A549 (cell line): ENCODE data around the gene CDK16. TPM values are rescaled to one million over a fixed set of nuclear protein-coding genes. Genes with fewer than 3 reads are reported as not detected.

Experiments
- ATAC-seq, 2 experiments: fragments of 200-7000 bp in 1 of 2; fragments of >200 bp in 1 of 2; cut with Nextera tagmentation in 1 of 2; cut with Tn5 transposase in 1 of 2; 3 replicates each; pipeline versions ENCODE4 v1.8.0 to v1.9.1; 2018 to 2020; ENCODE audit warnings: mild to moderate bottlenecking in 1 of 2, moderate library complexity in 1 of 2
- CTCF ChIA-PET: fragments of 300-600 bp; sonication (Branson Sonifier 250); formaldehyde crosslinking; extraction: SDS; loops from one replicate; lab custom pipeline; 2021; ENCODE audit warnings: antibody characterized with exemption, inconsistent platforms; lab: Yijun Ruan, JAX
- POLR2A ChIA-PET: fragments of 350-600 bp; formaldehyde crosslinking; extraction: SDS; loops from one replicate; lab custom pipeline; 2021; ENCODE audit warnings: antibody characterized with exemption, inconsistent platforms; lab: Yijun Ruan, JAX
- DNase-seq, 2 experiments: peaks; one replicate each; pipeline versions ENCODE4 v3.0.0 to v3.0.0-alpha.2; 2011 to 2016; ENCODE audit warnings: low read depth in 1 of 2, low spot score in 1 of 2
- FAIRE-seq: peaks from 2 replicates; lab custom pipeline; 2011; peaks lifted over from hg19 to GRCh38; lab: Jason Lieb, UNC
- H3K27ac ChIP-seq, 2 experiments: fragments of >200 bp; sonication (Bioruptor Twin); formaldehyde crosslinking; 3 replicates each; pipeline ENCODE4 v1.5.1; 2016 to 2017
- H3K4me1 ChIP-seq: fragments of >200 bp; sonication (Bioruptor Twin); formaldehyde crosslinking; 3 replicates; pipeline ENCODE4 v1.6.1; 2016
- H3K4me2 ChIP-seq: fragments of >200 bp; sonication (Bioruptor Twin); formaldehyde crosslinking; 3 replicates; pipeline ENCODE4 v1.6.1; 2016
- H3K4me3 ChIP-seq: fragments of >200 bp; sonication (Bioruptor Twin); formaldehyde crosslinking; 3 replicates; pipeline ENCODE4 v1.5.1; 2016
- H3K9me3 ChIP-seq: fragments of >200 bp; sonication (Bioruptor Twin); formaldehyde crosslinking; 3 replicates; pipeline ENCODE4 v1.6.1; 2016
- ATOH8 ChIP-seq: fragments of 250-450 bp; sonication (Bioruptor Pico); IDR thresholded peaks from 2 replicates; pipeline ENCODE4 v1.5.0; 2020; ENCODE audit warnings: low read depth, mild to moderate bottlenecking, moderate library complexity
- CEBPB ChIP-seq, 2 experiments: fragments of >200 bp in 1 of 2; sonication (Bioruptor Twin) in 1 of 2; formaldehyde crosslinking in 1 of 2; IDR thresholded peaks; 2 replicates each; pipeline ENCODE4 v1.6.1; 2012 to 2016
- CHD2 ChIP-seq: fragments of 150-350 bp; IDR thresholded peaks from 2 replicates; pipeline ENCODE4 v1.6.1; 2014; ENCODE audit warnings: low read length; ENCODE audit not compliant: partially characterized antibody
- FOSB ChIP-seq: fragments of 250-450 bp; sonication (Bioruptor Pico); IDR thresholded peaks from 2 replicates; pipeline ENCODE4 v1.5.0; 2020; ENCODE audit warnings: mild to moderate bottlenecking, moderate library complexity
- FOXS1 ChIP-seq: fragments of 250-450 bp; sonication (Bioruptor Pico); IDR thresholded peaks from 2 replicates; pipeline ENCODE4 v1.5.0; 2020; ENCODE audit warnings: mild to moderate bottlenecking, moderate library complexity
- GATA3 ChIP-seq: IDR thresholded peaks from 2 replicates; pipeline ENCODE4 v1.6.1; 2012; ENCODE audit warnings: borderline replicate concordance
- HES2 ChIP-seq: fragments of >200 bp; sonication (Bioruptor Twin); formaldehyde crosslinking; IDR thresholded peaks from 2 replicates; pipeline ENCODE4 v1.6.1; 2016
- HOXA7 ChIP-seq: fragments of 250-450 bp; sonication (Bioruptor Pico); IDR thresholded peaks from 2 replicates; pipeline ENCODE4 v1.5.0; 2020; ENCODE audit warnings: mild to moderate bottlenecking, moderate library complexity
- HOXB13 ChIP-seq: fragments of 250-450 bp; sonication (Bioruptor Pico); IDR thresholded peaks from 2 replicates; pipeline ENCODE4 v1.5.0; 2020; ENCODE audit warnings: low read depth, mild to moderate bottlenecking, moderate library complexity
- JUNB ChIP-seq: fragments of >200 bp; sonication (Bioruptor Twin); formaldehyde crosslinking; IDR thresholded peaks from 2 replicates; pipeline ENCODE4 v1.6.1; 2016
- MAX ChIP-seq: IDR thresholded peaks from 2 replicates; pipeline ENCODE4 v1.6.1; 2012
- MAZ ChIP-seq: fragments of 150-350 bp; IDR thresholded peaks from 2 replicates; pipeline ENCODE4 v1.6.1; 2014; ENCODE audit warnings: antibody characterized with exemption, low read depth, low read length, borderline replicate concordance
- PHF8 ChIP-seq: fragments of 200-600 bp; sonication (generic); IDR thresholded peaks from 2 replicates; pipeline ENCODE4 v1.6.1; 2016; ENCODE audit warnings: low read depth, mild to moderate bottlenecking, antibody characterized with exemption, moderate library complexity, borderline replicate concordance
- POLR2AphosphoS2 ChIP-seq: conservative IDR thresholded peaks from 2 replicates; pipeline ENCODE4 v1.6.1; 2012; ENCODE audit warnings: low read length, improper control_type of control experiment, inconsistent platforms
- RCOR1 ChIP-seq: fragments of 150-350 bp; IDR thresholded peaks from 2 replicates; pipeline ENCODE4 v1.6.1; 2014; ENCODE audit warnings: antibody characterized with exemption, low read length, low read depth
- RNF2 ChIP-seq: fragments of 200-600 bp; sonication (generic); IDR thresholded peaks from 2 replicates; pipeline ENCODE4 v1.6.1; 2016; ENCODE audit warnings: low read depth, mild to moderate bottlenecking, antibody characterized with exemption, moderate library complexity, borderline replicate concordance
- TP53 ChIP-seq: fragments of 250-450 bp; sonication (Bioruptor Pico); IDR thresholded peaks from 2 replicates; pipeline ENCODE4 v1.5.0; 2021; ENCODE audit warnings: mild to moderate bottlenecking, moderate library complexity
- ZFP36 ChIP-seq: fragments of 450-650 bp; IDR thresholded peaks from 2 replicates; pipeline ENCODE4 v1.6.1; 2014; ENCODE audit warnings: borderline replicate concordance; ENCODE audit not compliant: partially characterized antibody
- ZNF302 ChIP-seq: fragments of 250-450 bp; sonication (Bioruptor Pico); IDR thresholded peaks from 2 replicates; pipeline ENCODE4 v1.9.0; 2021; ENCODE audit warnings: inconsistent platforms, mild to moderate bottlenecking, moderate library complexity
- WGBS: methylation state at CpG from one replicate; pipeline ENCODE4 v1.1.6; 2017; ENCODE audit errors: missing lambda C conversion rate; 5-methylcytosine and 5-hydroxymethylcytosine counted together
- polyA plus RNA-seq, 4 experiments: library from polyadenylated mRNA; depleted of rRNA in 3 of 4; stranded (reverse); fragments of >200 nt; fragmentation: RNase III in 1 of 4; extraction: RNeasy Plus Mini Kit Qiagen cat#74134 plus additional on column Dnase treatment in 1 of 4; gene quantifications; 2 replicates in 3 of 4; 3 replicates in 1 of 4; pipeline ENCODE4 v1.2.3, GENCODE V29; 2011 to 2017

Gene CDK16
- polyA plus RNA-seq, 2 of the 4 experiments (the other 2 are of a cell fraction) = 105 to 111 TPM

- no peak for DNase-seq
- TF ChIP-seq FOXS1 (CRISPR knock-in tag) (no peak), HES2 (no peak), ZFP36 (no peak), ZNF302 (CRISPR knock-in tag) (no peak), RCOR1 (no peak), MAX (no peak), ATOH8 (CRISPR knock-in tag) (no peak), HOXB13 (CRISPR knock-in tag) (no peak), CHD2 (no peak), JUNB (no peak), GATA3 (no peak), TP53 (CRISPR knock-in tag) (no peak)
- TF ChIP-seq, all 56 proteins: peak for 0
- ChIA-PET CTCF (interaction anchor here (0.9 kb wide), 1 partner anchor 134 kb away, joined by 3 read pairs; no protein-coding TSS in a partner anchor), POLR2A (no interaction called here)
- H3K4me3 ChIP-seq = no peak overlapping the region
- ATAC-seq (no peak), FAIRE-seq (no peak)
- H3K4me2 ChIP-seq = no peak overlapping the region
- WGBS = 80% methylated on average over 4 of the region's 5 CpGs
- H3K27ac ChIP-seq = no peak overlapping the region
- no peaks in the 10 kb centered on the region for H3K4me1 ChIP-seq
- H3K9me3 ChIP-seq = no peaks in the 10 kb centered on the region
Observed at GRCh38 chrX:47178337-47178736, 40.1 kb upstream of the CDK16 start.

- Histone ChIP-seq H3K4me1 (no peaks in the 10 kb centered on the region), H3K4me2 (no peak overlapping the region), H3K27ac (no peak overlapping the region), H3K9me3 (no peaks in the 10 kb centered on the region), H3K4me3 (no peak overlapping the region)
- 90% methylated on average over 12 of the region's 14 CpGs for WGBS
- CTCF ChIA-PET = no interaction called here
- DNase-seq = no peak
- POLR2A ChIA-PET = no interaction called here
- TF ChIP-seq PHF8 = no peak
- TF ChIP-seq HOXA7 (CRISPR knock-in tag) = no peak
- TF ChIP-seq POLR2AphosphoS2 = no peak
- TF ChIP-seq RNF2 = no peak
- FAIRE-seq = no peak
- peak in 1 of 2 experiments; percentile 39; a peak in 3 of 6 replicates for ATAC-seq
Observed at GRCh38 chrX:47179221-47179927, 39.1 kb upstream of the CDK16 start.

- Histone ChIP-seq H3K9me3 (no peaks in the 10 kb centered on the region), H3K4me3 (no peak overlapping the region), H3K27ac (no peak overlapping the region), H3K4me2 (no peak overlapping the region), H3K4me1 (no peaks in the 10 kb centered on the region)
- TF ChIP-seq CEBPB (IDR thresholded peaks at IDR 0.05) (no peak), MAZ (no peak), FOSB (CRISPR knock-in tag) (no peak), CHD2 (no peak), ZNF302 (CRISPR knock-in tag) (no peak)
- ChIA-PET CTCF (no interaction called here), POLR2A (no interaction called here)
- WGBS = 97% methylated on average over 13 of the region's 18 CpGs
- FAIRE-seq (no peak), ATAC-seq (no peak), DNase-seq (no peak)
Observed at GRCh38 chrX:47179928-47180255, 38.6 kb upstream of the CDK16 start.

- ChIA-PET POLR2A (no interaction called here), CTCF (no interaction called here)
- no peak for TF ChIP-seq HOXB13 (CRISPR knock-in tag)
- 98% methylated on average over 8 of the region's 8 CpGs for WGBS
- Histone ChIP-seq H3K9me3 (no peaks in the 10 kb centered on the region), H3K4me2 (no peak overlapping the region), H3K4me1 (no peaks in the 10 kb centered on the region), H3K27ac (no peak overlapping the region), H3K4me3 (no peak overlapping the region)
- DNase-seq (no peak), ATAC-seq (no peak), FAIRE-seq (no peak)
Observed at GRCh38 chrX:47180346-47180745, 38.1 kb upstream of the CDK16 start.
